Measurements from ENCODE around the gene EZH1.
A peak's percentile ranks its signal among the peaks of the same experiment; 100 is the strongest.
"Not testable (repeated sequence)": the region's sequence is repeated elsewhere in the genome, so short reads cannot be mapped to it uniquely, and the experiment has no call there.

EZH1 gene

GRCh38 chr17:42680331-42680808 is 64.5 kb downstream of the EZH1 start:
- DNase-seq: no peak

- peak; percentile 39 for DNase-seq
Observed at GRCh38 chr17:42679492-42680330, 65.1 kb downstream of the EZH1 start.

GRCh38 chr17:42678951-42679491 is 65.8 kb downstream of the EZH1 start:
- peak; percentile 13 for DNase-seq

- DNase-seq: peak; percentile 42
Observed at GRCh38 chr17:42677921-42678781, 66.7 kb downstream of the EZH1 start.

GRCh38 chr17:42677012-42677857 is 67.6 kb downstream of the EZH1 start:
- DNase-seq: peak; percentile 93

GRCh38 chr17:42676424-42677011 is 68.3 kb downstream of the EZH1 start, which contains the start of gene PLEKHH3:
Gene PLEKHH3, minus strand, starts transcription at chr17:42676994. Its CDS starts 431 bp downstream, at chr17:42676563.
- DNase-seq: no peak

- no peak for DNase-seq
Observed at GRCh38 chr17:42675965-42676423, 68.8 kb downstream of the EZH1 start.

GRCh38 chr17:42675348-42675964 is 69.4 kb downstream of the EZH1 start:
- no peak for DNase-seq

- DNase-seq: no peak
Observed at GRCh38 chr17:42674755-42675347, 70.0 kb downstream of the EZH1 start.

GRCh38 chr17:42673885-42674754 is 70.7 kb downstream of the EZH1 start:
- DNase-seq: no peak

- no peak for DNase-seq
Observed at GRCh38 chr17:42673266-42673884, 71.5 kb downstream of the EZH1 start.

GRCh38 chr17:42672038-42672437 is 72.8 kb downstream of the EZH1 start:
- DNase-seq: no peak

- DNase-seq: no peak
Observed at GRCh38 chr17:42670789-42671657, 73.8 kb downstream of the EZH1 start.

- peak; percentile 18 for DNase-seq
Observed at GRCh38 chr17:42669977-42670788, 74.7 kb downstream of the EZH1 start.

GRCh38 chr17:42669705-42669976 is 75.2 kb downstream of the EZH1 start:
- no peak for DNase-seq

- DNase-seq: no peak
Observed at GRCh38 chr17:42667088-42667951, 77.5 kb downstream of the EZH1 start.

GRCh38 chr17:42666126-42666525 is 78.7 kb downstream of the EZH1 start:
- not testable (repeated sequence) for DNase-seq
